Caco-2 (cell line): ENCODE data around the gene DENND1A. TPM values are rescaled to one million over a fixed set of nuclear protein-coding genes. Genes with fewer than 3 reads are reported as not detected.

Source experiments
- BruUV-seq: library from RNA; stranded (reverse); fragments of 400-500 nt; replicated peaks from 2 replicates; lab custom pipeline; 2021; lab: Mats Ljungman, UMichigan
- CTCF ChIA-PET: fragments of 300-600 bp; sonication (Branson Sonifier 250); formaldehyde crosslinking; loops from one replicate; lab custom pipeline; 2022; ENCODE audit warnings: antibody characterized with exemption; lab: Charles Lee
- POLR2A ChIA-PET: fragments of 300-600 bp; sonication (Branson Sonifier 250); formaldehyde crosslinking; loops from one replicate; lab custom pipeline; 2022; ENCODE audit warnings: antibody characterized with exemption; lab: Charles Lee
- DNase-seq, 2 experiments: peaks; one replicate each; pipeline versions ENCODE4 v3.0.0 to v3.0.0-alpha.2; 2020 to 2022
- H3K27me3 ChIP-seq: replicated peaks from 2 replicates; pipeline ENCODE4 v1.6.0; 2011; ENCODE audit warnings: low read length; ENCODE audit not compliant: control insufficient read depth, insufficient read depth
- H3K36me3 ChIP-seq: 2 replicates; pipeline ENCODE4 v1.5.1; 2011; ENCODE audit warnings: low read length; ENCODE audit not compliant: control insufficient read depth, insufficient read depth
- H3K4me1 ChIP-seq: fragments of 250-450 bp; sonication (Bioruptor Pico); 2 replicates; pipeline ENCODE4 v1.5.1; 2020; ENCODE audit warnings: mild to moderate bottlenecking
- H3K4me3 ChIP-seq: 2 replicates; pipeline ENCODE4 v1.5.1; 2011; ENCODE audit warnings: low read depth, mild to moderate bottlenecking, control low read depth, low read length
- H3K9me3 ChIP-seq: fragments of 250-450 bp; sonication (Bioruptor Pico); 2 replicates; pipeline ENCODE4 v1.5.1; 2020; ENCODE audit warnings: mild to moderate bottlenecking, moderate library complexity
- H3K27ac Mint-ChIP-seq: one replicate; pipeline ENCODE4 v1.8.0; 2022; ENCODE audit warnings: mixed read lengths; ENCODE audit not compliant: unreplicated experiment
- H3K27me3 Mint-ChIP-seq: one replicate; pipeline ENCODE4 v1.8.0; 2022; ENCODE audit warnings: mixed read lengths; ENCODE audit not compliant: insufficient read depth, unreplicated experiment
- H3K36me3 Mint-ChIP-seq: one replicate; pipeline ENCODE4 v1.8.0; 2022; ENCODE audit warnings: mild to moderate bottlenecking, mixed read lengths; ENCODE audit not compliant: insufficient read depth, unreplicated experiment
- H3K4me1 Mint-ChIP-seq: one replicate; pipeline ENCODE4 v1.8.0; 2022; ENCODE audit warnings: low read depth, mixed read lengths; ENCODE audit not compliant: unreplicated experiment
- H3K4me3 Mint-ChIP-seq: one replicate; pipeline ENCODE4 v1.8.0; 2022; ENCODE audit warnings: mild to moderate bottlenecking, moderate library complexity, mixed read lengths; ENCODE audit not compliant: unreplicated experiment
- H3K9me3 Mint-ChIP-seq: one replicate; pipeline ENCODE4 v1.8.0; 2022; ENCODE audit warnings: mixed read lengths; ENCODE audit not compliant: unreplicated experiment
- intact Hi-C: fragments of 100-400 bp; cut with micrococcal nuclease; formaldehyde crosslinking; loops from one replicate; pipeline ENCODE4 v1.10.0; 2022; ENCODE audit not compliant: unreplicated experiment
- total RNA-seq: library from RNA; stranded (reverse); gene quantifications from 2 replicates; pipeline ENCODE4 v1.2.3, GENCODE V29; 2022
- TF ChIP-seq, protein P1 (sequence below), 2 experiments: fragments of 200-600 bp in 1 of 2; IDR thresholded peaks; 1 replicate in 1 of 2; 2 replicates in 1 of 2; pipeline versions ENCODE4 v1.5.1 to v1.8.0; 2011 to 2022; ENCODE audit warnings: antibody characterized with exemption in 1 of 2, control low read depth in 1 of 2, inconsistent platforms in 1 of 2, low read depth in 1 of 2, low read length in 1 of 2, mild to moderate bottlenecking in 1 of 2, moderate library complexity in 1 of 2; ENCODE audit not compliant: insufficient read depth in 1 of 2, severe bottlenecking in 1 of 2, unreplicated experiment in 1 of 2

Gene DENND1A
- total RNA-seq, 1 experiment from 2014 or later, result 41.6 TPM

DNA sequence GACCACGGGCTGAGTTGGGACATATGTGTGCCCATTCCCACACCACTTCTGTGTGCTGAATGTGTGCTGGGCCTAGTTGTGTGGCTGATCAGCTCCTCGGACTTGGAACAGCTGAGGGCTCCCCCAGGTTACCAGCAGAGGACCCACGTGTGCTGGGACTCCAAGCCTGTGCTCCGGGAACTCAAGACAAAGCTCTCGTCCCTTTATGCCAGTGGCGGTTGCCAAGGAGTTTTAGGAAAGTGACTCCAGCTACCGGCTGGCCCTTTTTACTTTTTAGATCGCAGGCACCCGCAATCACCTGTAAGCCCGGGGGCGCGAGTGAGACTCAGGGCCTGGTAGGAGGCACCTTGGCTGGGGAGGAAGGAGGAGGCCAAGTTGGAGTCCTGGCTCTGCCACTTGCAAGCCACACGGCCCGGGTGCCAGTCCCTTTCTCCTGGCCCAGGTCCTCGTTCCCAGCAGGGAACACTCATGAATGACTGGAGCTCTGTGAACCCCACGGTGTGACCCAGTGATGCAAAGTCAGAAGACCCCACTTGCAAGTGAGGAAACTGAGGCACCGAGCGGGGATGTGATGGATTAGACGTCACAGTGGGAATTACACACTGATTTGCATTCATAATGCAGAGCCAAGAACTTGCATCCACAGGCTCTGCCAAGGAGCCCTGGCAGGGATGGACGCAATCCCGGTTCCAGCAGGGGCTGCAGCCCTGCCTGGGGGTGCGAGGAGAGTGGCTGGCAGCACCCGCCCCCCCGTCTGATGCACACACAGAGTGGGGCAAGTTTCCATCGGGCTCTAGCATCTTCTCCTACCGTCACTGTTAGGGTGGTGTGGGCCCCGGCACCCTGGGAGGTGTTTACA is 547.0 kb downstream of the DENND1A start:
- no peaks in the 10 kb centered on the region for H3K27me3 Mint-ChIP-seq
- H3K27ac Mint-ChIP-seq, result no peak overlapping the region
- no peaks in the 10 kb centered on the region for H3K4me1 Mint-ChIP-seq
- intact Hi-C loops, result no loop called here
- no peak overlapping the region for H3K4me3 ChIP-seq
- H3K4me3 Mint-ChIP-seq, result no peak overlapping the region
- ChIA-PET POLR2A (no interaction called here), CTCF (no interaction called here)
- no peaks in the 10 kb centered on the region for H3K9me3 Mint-ChIP-seq
- H3K9me3 ChIP-seq, result no peaks in the 10 kb centered on the region
- peaks cover 1% of the 10 kb centered on the region for H3K36me3 ChIP-seq
- TF ChIP-seq, protein P1, sequence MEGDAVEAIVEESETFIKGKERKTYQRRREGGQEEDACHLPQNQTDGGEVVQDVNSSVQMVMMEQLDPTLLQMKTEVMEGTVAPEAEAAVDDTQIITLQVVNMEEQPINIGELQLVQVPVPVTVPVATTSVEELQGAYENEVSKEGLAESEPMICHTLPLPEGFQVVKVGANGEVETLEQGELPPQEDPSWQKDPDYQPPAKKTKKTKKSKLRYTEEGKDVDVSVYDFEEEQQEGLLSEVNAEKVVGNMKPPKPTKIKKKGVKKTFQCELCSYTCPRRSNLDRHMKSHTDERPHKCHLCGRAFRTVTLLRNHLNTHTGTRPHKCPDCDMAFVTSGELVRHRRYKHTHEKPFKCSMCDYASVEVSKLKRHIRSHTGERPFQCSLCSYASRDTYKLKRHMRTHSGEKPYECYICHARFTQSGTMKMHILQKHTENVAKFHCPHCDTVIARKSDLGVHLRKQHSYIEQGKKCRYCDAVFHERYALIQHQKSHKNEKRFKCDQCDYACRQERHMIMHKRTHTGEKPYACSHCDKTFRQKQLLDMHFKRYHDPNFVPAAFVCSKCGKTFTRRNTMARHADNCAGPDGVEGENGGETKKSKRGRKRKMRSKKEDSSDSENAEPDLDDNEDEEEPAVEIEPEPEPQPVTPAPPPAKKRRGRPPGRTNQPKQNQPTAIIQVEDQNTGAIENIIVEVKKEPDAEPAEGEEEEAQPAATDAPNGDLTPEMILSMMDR (IDR thresholded peaks at IDR 0.05; ENCODE audit: insufficient read depth in 1 of 2, low read depth in 1 of 2, low read length in 1 of 2, severe bottlenecking in 1 of 2, unreplicated experiment in 1 of 2), result no peak
- H3K36me3 Mint-ChIP-seq, result peaks cover 20% of the 10 kb centered on the region
- no peaks in the 10 kb centered on the region for H3K4me1 ChIP-seq
- no peaks in the 10 kb centered on the region for H3K27me3 ChIP-seq
- no peak for DNase-seq
- BruUV-seq, result no TSS peak

DNA sequence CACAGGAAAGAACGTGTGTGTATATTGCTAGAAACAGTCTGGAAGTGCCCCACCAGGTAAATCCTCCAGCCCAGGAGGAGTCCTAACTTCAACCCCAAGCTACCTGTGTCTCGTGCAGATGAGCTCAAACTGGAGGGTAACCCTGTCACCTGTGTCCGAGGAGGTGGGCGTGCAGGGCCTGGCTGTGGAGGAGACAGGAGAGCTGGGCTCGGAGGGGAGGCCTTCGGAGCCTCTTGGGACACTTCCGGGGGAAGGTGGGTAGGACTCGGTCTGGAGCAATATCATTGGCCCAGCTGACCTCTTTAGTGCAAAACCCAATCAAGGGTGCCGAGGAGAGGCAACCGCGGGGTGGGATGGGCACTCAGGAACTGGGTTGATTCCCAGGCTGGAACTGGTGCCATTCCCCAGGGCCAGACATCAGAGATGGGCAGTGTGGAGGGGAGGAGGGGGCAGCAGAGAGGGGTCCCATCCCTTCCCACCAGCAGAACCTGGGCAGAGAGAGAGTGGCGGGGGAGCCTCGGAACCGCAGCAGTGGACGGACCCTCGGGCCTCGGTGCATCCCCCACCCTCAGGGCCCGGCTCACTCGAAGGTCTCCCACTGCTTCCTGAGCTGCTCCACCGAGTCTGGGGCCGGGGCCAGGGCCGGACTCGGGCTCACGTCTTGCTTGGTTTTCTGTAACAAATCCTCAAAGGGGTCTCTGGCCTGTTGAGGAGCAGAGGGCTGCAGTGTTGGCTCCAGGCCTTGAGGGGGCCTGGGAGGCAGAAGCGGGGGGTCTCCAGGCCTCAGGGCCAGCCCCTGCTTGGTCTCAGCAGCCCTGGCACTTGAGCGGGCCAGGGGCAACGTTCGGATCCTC is 548.8 kb downstream of the DENND1A start:
- Mint-ChIP-seq H3K9me3 (no peaks in the 10 kb centered on the region), H3K4me1 (peaks cover 14% of the 10 kb centered on the region), H3K4me3 (no peak overlapping the region), H3K27ac (no peak overlapping the region), H3K36me3 (peaks cover 29% of the 10 kb centered on the region), H3K27me3 (no peaks in the 10 kb centered on the region)
- Histone ChIP-seq H3K4me1 (peaks cover 10% of the 10 kb centered on the region), H3K27me3 (no peaks in the 10 kb centered on the region), H3K36me3 (peaks cover 1% of the 10 kb centered on the region), H3K4me3 (no peak overlapping the region), H3K9me3 (no peaks in the 10 kb centered on the region)
- ChIA-PET POLR2A (interaction anchor here (0.6 kb wide), 1 partner anchor 456 kb away, joined by 5 read pairs; no protein-coding TSS in a partner anchor), CTCF (interaction anchor here (1.0 kb wide), 1 partner anchor 21 kb away, joined by 3 read pairs; no protein-coding TSS in a partner anchor)
- intact Hi-C loops, result no loop called here
- TF ChIP-seq, protein P1 (IDR thresholded peaks at IDR 0.05; ENCODE audit: insufficient read depth in 1 of 2, low read depth in 1 of 2, low read length in 1 of 2, severe bottlenecking in 1 of 2, unreplicated experiment in 1 of 2), result no peak
- DNase-seq, result no peak
- BruUV-seq, result no TSS peak

DNA sequence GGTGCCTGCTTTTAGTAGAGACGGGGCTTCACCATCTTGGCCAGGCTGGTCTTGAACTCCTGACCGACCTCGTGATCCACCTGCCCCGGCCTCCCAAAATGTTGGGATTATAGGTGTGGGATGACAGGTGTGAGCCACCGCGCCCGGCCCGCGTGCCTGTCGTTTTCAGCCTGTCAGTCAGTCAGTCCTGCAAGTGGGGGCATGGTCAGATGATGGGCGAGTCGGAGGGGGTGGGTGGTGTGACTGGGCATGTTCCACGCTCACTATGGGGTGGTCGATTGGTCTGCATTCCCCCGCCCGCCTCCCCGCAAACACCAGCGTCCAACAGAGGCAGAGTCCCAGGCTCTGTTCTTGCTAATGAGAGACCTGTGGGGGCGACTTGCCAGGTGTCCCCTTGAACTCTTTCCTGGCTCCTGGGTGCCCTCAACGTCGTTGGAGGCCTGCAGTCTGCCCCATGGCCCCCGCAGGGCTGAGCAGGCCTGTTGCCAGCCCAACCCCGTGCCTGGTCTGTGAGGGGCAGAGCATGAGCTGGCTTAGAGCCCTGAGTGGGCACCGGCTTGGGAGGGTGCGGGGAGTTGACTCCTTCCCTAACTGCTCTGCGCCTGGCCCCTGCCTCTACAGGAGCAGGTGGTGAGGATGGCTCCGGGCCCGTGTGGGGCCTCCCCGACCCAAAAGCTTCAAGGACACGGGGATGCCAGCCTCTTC is 550.8 kb downstream of the DENND1A start:
- peaks cover 25% of the 10 kb centered on the region for H3K4me1 Mint-ChIP-seq
- no TSS peak for BruUV-seq
- CTCF ChIA-PET, result interaction anchor here (0.6 kb wide), 1 partner anchor 17 kb away, joined by 5 read pairs; no protein-coding TSS in a partner anchor

More for the DNA sequence above, 550.8 kb downstream of the DENND1A start:
- no peaks in the 10 kb centered on the region for H3K9me3 Mint-ChIP-seq
- no peaks in the 10 kb centered on the region for H3K27me3 Mint-ChIP-seq
- Histone ChIP-seq H3K4me3 (no peak overlapping the region), H3K4me1 (peaks cover 27% of the 10 kb centered on the region), H3K9me3 (no peaks in the 10 kb centered on the region), H3K27me3 (no peaks in the 10 kb centered on the region), H3K36me3 (peaks cover 1% of the 10 kb centered on the region)
- DNase-seq, result no peak
- intact Hi-C loops, result no loop called here
- H3K4me3 Mint-ChIP-seq, result no peak overlapping the region
- TF ChIP-seq, protein P1 (IDR thresholded peaks at IDR 0.05; ENCODE audit: insufficient read depth in 1 of 2, low read depth in 1 of 2, low read length in 1 of 2, severe bottlenecking in 1 of 2, unreplicated experiment in 1 of 2), result no peak
- no peak overlapping the region for H3K27ac Mint-ChIP-seq
- POLR2A ChIA-PET, result no interaction called here
- H3K36me3 Mint-ChIP-seq, result peaks cover 25% of the 10 kb centered on the region
